Measurements from ENCODE around the gene HSPA4.

GRCh38 chr5:133106761-133107572 is 55.2 kb downstream of the HSPA4 start:
- TF ChIP-seq JUNB (CRISPR knock-in tag; IDR thresholded peaks at IDR 0.05; ENCODE audit: borderline replicate concordance) = no peak
- TF ChIP-seq GMEB2 (CRISPR knock-in tag; IDR thresholded peaks at IDR 0.05; ENCODE audit: low read depth) = no peak
- no peak for TF ChIP-seq POLR2AphosphoS5 (IDR thresholded peaks at IDR 0.05; ENCODE audit: low read depth, low read length)
- no peak for TF ChIP-seq PREB (CRISPR knock-in tag; IDR thresholded peaks at IDR 0.05)
- TF ChIP-seq ZNF124 (CRISPR knock-in tag; IDR thresholded peaks at IDR 0.05) = no peak
- no peak for TF ChIP-seq SRY (CRISPR knock-in tag; IDR thresholded peaks at IDR 0.05)
- TF ChIP-seq RFX3 (CRISPR knock-in tag; IDR thresholded peaks at IDR 0.05) = no peak
- TF ChIP-seq AGO2 (optimal IDR thresholded peaks at IDR 0.05; ENCODE audit: low read depth, low read length) = no peak
